Right lobe of liver (tissue), 6 donors: ENCODE data around the gene COL25A1. TPM values are rescaled to one million over a fixed set of nuclear protein-coding genes. Genes with fewer than 3 reads are reported as not detected.
"Not testable (repeated sequence)": the region's sequence is repeated elsewhere in the genome, so short reads cannot be mapped to it uniquely, and the experiment has no call there.

Source experiments
- ATAC-seq, 4 donors: fragments of 200-7000 bp; cut with Tn5 transposase; one replicate each; pipeline ENCODE4 v1.9.1; 2020; ENCODE audit warnings: mild to moderate bottlenecking in 4 of 4, moderate library complexity in 4 of 4
- DNase-seq, 3 donors: peaks; one replicate each; pipeline ENCODE4 v3.0.0-alpha.2; 2020
- H3K27ac ChIP-seq, 3 donors: fragments of 200-600 bp; one replicate each; pipeline ENCODE4 v1.8.0; 2022
- H3K27me3 ChIP-seq, 2 donors: fragments of 200-600 bp; one replicate each; pipeline ENCODE4 v1.8.0; 2022
- H3K36me3 ChIP-seq, 4 donors: fragments of 200-600 bp; sonication (generic) in 1 of 4; one replicate each; pipeline versions ENCODE4 v1.5.1 to v1.8.0; 2017 to 2022; ENCODE audit warnings: control low read depth in 1 of 4
- H3K4me1 ChIP-seq, 4 donors: fragments of 200-600 bp; sonication (generic) in 1 of 4; one replicate each; pipeline versions ENCODE4 v1.5.1 to v1.8.0; 2017 to 2022; ENCODE audit warnings: control low read depth in 1 of 4
- H3K4me3 ChIP-seq, 3 donors: fragments of 200-600 bp; one replicate each; pipeline ENCODE4 v1.8.0; 2022
- H3K9me3 ChIP-seq, 4 donors: fragments of 200-600 bp; sonication (generic) in 1 of 4; one replicate each; pipeline versions ENCODE4 v1.5.1 to v1.8.0; 2017 to 2022; ENCODE audit warnings: control low read depth in 1 of 4
- CTCF ChIP-seq, 4 donors: fragments of 200-600 bp in 3 of 4; fragments of 450-650 bp in 1 of 4; IDR thresholded peaks; one replicate each; pipeline versions ENCODE4 v1.5.1 to v1.8.0; 2016 to 2022; ENCODE audit warnings: antibody characterized with exemption in 4 of 4, mild to moderate bottlenecking in 2 of 4
- POLR2A ChIP-seq: fragments of 450-650 bp; IDR thresholded peaks from one replicate; pipeline ENCODE4 v1.6.1; 2017; ENCODE audit warnings: antibody characterized with exemption, mild to moderate bottlenecking
- whole genome bisulfite sequencing: methylation state at CpG from one replicate; pipeline ENCODE4 v1.1.6; 2018; ENCODE audit warnings: low coverage, low lambda C conversion rate; ENCODE audit not compliant: insufficient coverage; ENCODE audit errors: missing lambda C conversion rate; 5-methylcytosine and 5-hydroxymethylcytosine counted together
- intact Hi-C, 2 donors: fragments of 100-400 bp; cut with DNase I; formaldehyde crosslinking; loops; one replicate each; pipeline versions ENCODE4 v1.11.2 to v1.14.1; 2022
- total RNA-seq, 6 experiments: library from RNA; depleted of rRNA in 2 of 6; stranded (reverse); fragments of >200 nt in 2 of 6; fragmentation: NEBNext Ultra II Directional in 3 of 6; extraction: Animal tissue kit (Norgen Biotek cat#: 25700) in 3 of 6; gene quantifications; one replicate each; pipeline versions ENCODE4 v1.1.0 to v1.2.4, GENCODE V29; 2016 to 2023
- donor health status: DM: no; HTN: yes; CAD: no.
- donor health status: DM: no; HTN: no; CAD: no.
- donor health status: DM: no; HTN: no; CAD: no.
- donor health status: DM: no; HTN: yes; CAD: no.
- donor health status: DM: no; HTN: yes; CAD: no.

The COL25A1 gene
- total RNA-seq, 6 experiments from 2014 or later: 0.06 to 4.8 (median 1.3) TPM

DNA sequence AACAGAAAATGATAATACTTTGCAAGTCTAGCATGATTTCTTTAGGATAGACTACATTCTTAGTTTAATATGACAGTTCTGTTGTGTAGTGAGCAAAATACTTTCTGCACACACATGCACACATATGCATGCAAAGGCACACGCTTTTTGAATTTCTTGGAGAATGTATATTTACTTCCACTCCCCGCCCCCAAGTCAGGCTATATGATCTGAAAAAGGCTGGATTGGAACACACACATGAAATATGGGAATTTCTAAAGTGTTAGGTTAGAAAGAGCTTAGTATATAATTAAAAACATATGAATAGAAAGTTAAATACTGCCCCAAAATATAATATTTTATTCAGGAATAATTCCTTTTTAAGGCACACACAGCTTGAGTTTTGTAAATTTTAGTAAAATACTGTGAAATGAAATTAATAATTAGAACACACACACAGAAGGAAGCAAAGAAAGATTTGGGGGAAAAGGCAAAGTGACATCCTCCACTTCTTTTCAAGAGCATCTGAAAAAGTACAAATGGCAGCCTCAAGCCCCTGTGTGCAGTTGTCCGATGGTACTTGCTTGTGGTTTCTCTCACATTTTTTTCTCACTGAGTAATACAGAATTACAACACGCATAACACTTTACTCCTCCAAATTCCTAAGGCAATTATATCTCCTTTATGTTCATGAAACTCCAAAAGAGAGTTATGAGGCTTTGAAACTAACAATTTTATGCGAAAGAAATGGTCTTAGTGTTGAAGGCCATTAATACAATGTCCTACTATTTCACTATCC lies 310.7 kb downstream of the COL25A1 start:
- WGBS: 84% methylated on average over 5 of the region's 5 CpGs
- no peaks in the 10 kb centered on the region for H3K4me1 ChIP-seq
- intact Hi-C loops: no loop called here
- no peak for DNase-seq
- no peaks in the 10 kb centered on the region for H3K36me3 ChIP-seq
- TF ChIP-seq POLR2A: no peak
- no peak for TF ChIP-seq CTCF (IDR thresholded peaks at IDR 0.05)
- H3K27ac ChIP-seq: no peak overlapping the region
- no peak for ATAC-seq
- no peaks in the 10 kb centered on the region for H3K9me3 ChIP-seq
- H3K4me3 ChIP-seq: no peak overlapping the region
- no peaks in the 10 kb centered on the region for H3K27me3 ChIP-seq

- H3K4me1 ChIP-seq: no peaks in the 10 kb centered on the region
- no peaks in the 10 kb centered on the region for H3K27me3 ChIP-seq
- ATAC-seq (no peak), DNase-seq (no peak)
- 51% methylated on average over 5 of the region's 5 CpGs for WGBS
- intact Hi-C loops: no loop called here
- H3K9me3 ChIP-seq: no peaks in the 10 kb centered on the region
- no peak overlapping the region for H3K4me3 ChIP-seq
- H3K36me3 ChIP-seq: no peaks in the 10 kb centered on the region
- H3K27ac ChIP-seq: no peak overlapping the region
- TF ChIP-seq POLR2A (no peak), CTCF (IDR thresholded peaks at IDR 0.05) (no peak)
Measured at GRCh38 chr4:108988464-108989195, 313.8 kb downstream of the COL25A1 start.

DNA sequence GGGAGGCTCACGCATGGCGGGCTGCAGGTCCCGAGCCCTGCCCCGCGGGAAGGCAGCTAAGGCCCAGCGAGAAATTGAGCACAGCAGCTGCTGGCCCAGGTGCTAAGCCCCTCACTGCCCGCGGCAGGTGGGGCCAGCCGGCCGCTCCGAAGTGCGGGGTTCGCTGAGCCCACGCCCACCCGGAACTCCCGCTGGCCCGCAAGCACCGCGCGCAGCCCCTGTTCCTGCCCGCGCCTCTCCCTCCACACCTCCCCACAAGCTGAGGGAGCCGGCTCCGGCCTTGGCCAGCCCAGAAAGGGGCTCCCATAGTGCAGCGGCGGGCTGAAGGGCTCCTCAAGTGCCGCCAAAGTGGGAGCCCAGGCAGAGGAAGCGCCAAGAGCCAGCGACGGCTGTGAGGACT lies 318.0 kb downstream of the COL25A1 start:
- intact Hi-C loops, H3K27ac ChIP-seq, H3K4me3 ChIP-seq, ATAC-seq, H3K9me3 ChIP-seq, H3K36me3 ChIP-seq, DNase-seq, H3K4me1 ChIP-seq, H3K27me3 ChIP-seq: not testable (repeated sequence)
- WGBS: 93% methylated on average over 6 of the region's 30 CpGs

- no peaks in the 10 kb centered on the region for H3K27me3 ChIP-seq
- WGBS: 77% methylated on average over 6 of the region's 6 CpGs
- H3K36me3 ChIP-seq: no peaks in the 10 kb centered on the region
- ATAC-seq: no peak
- no peak overlapping the region for H3K27ac ChIP-seq
- H3K4me1 ChIP-seq: no peaks in the 10 kb centered on the region
- TF ChIP-seq CTCF (IDR thresholded peaks at IDR 0.05) (no peak), POLR2A (no peak)
- H3K4me3 ChIP-seq: no peak overlapping the region
- intact Hi-C loops: no loop called here
- no peaks in the 10 kb centered on the region for H3K9me3 ChIP-seq
- DNase-seq: no peak
Measured at GRCh38 chr4:108982402-108983185, 319.9 kb downstream of the COL25A1 start.
